ENCODE results near the gene KRT14. TPM values are rescaled to one million over a fixed set of nuclear protein-coding genes. Genes with fewer than 3 reads are reported as not detected.

The KRT14 gene
- total RNA-seq, result not detected
- under 1 TPM in 1 of 2 donors, not detected in 1; 0.30 TPM for polyA plus RNA-seq
- long read RNA-seq, donor 1, result 0 reads
- long read RNA-seq, donor 2, result 0 reads
- long read RNA-seq, donor 3, result 0 reads

DNA sequence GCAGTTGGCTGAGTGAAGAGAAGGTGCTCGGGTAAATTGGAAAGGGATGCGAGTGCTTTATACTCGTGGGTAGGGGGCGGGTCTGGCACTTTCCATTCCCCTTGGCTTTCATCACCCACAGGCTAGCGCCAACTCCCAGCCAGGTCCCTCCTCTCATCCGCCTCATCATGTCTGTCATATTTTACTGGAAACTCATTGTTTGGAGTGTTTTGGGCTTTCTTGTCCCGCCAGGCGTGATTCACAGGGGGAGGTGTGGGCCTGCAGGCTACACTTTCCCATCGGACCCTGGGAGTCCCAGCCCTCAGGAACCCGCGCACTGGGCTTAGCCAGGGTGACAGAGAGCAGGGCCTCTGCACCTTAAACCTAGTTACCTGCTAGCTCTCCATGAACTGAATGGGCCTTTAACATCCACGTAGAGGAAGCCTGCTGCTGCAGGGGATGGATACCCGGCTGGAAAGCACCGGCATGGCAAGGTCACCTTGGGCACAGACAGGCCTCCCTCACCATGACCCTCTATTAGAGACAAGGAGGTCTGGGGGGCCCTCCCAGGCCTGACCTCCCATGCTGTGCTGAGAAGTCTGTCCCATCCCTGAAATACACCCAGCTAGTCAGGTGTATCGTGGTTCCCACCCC, at the start of gene KRT14:
Gene KRT14 (minus strand): TSS at position 33 of the 633 bp plus-strand sequence. CDS start 61 bp downstream, outside the sequence.
- ATAC-seq, result no peak
- no peak within 1 kb of the TSS for H3K27ac ChIP-seq
- TF ChIP-seq, protein P1, sequence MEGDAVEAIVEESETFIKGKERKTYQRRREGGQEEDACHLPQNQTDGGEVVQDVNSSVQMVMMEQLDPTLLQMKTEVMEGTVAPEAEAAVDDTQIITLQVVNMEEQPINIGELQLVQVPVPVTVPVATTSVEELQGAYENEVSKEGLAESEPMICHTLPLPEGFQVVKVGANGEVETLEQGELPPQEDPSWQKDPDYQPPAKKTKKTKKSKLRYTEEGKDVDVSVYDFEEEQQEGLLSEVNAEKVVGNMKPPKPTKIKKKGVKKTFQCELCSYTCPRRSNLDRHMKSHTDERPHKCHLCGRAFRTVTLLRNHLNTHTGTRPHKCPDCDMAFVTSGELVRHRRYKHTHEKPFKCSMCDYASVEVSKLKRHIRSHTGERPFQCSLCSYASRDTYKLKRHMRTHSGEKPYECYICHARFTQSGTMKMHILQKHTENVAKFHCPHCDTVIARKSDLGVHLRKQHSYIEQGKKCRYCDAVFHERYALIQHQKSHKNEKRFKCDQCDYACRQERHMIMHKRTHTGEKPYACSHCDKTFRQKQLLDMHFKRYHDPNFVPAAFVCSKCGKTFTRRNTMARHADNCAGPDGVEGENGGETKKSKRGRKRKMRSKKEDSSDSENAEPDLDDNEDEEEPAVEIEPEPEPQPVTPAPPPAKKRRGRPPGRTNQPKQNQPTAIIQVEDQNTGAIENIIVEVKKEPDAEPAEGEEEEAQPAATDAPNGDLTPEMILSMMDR (IDR thresholded peaks at IDR 0.05), result no peak
- no peak for DNase-seq
- H3K27me3 ChIP-seq, result peaks cover 0 to 22% (median 0%) of the 10 kb centered on the region in 7 donors
- H3K4me3 ChIP-seq, result no peak within 1 kb of the TSS
- H3K36me3 ChIP-seq, result no peaks in the 10 kb centered on the region
- intact Hi-C loops (cut with DNase I), result loop anchor here in 2 of 10 donors (10.0 kb wide), 1 partner anchor 58 kb away; no protein-coding TSS in a partner anchor
- no peaks in the 10 kb centered on the region for H3K4me1 ChIP-seq
- no peaks in the 10 kb centered on the region for H3K9me3 ChIP-seq
- WGBS, 2 donors, result 84 to 86% methylated on average over 15 of the region's 15 CpGs

DNA sequence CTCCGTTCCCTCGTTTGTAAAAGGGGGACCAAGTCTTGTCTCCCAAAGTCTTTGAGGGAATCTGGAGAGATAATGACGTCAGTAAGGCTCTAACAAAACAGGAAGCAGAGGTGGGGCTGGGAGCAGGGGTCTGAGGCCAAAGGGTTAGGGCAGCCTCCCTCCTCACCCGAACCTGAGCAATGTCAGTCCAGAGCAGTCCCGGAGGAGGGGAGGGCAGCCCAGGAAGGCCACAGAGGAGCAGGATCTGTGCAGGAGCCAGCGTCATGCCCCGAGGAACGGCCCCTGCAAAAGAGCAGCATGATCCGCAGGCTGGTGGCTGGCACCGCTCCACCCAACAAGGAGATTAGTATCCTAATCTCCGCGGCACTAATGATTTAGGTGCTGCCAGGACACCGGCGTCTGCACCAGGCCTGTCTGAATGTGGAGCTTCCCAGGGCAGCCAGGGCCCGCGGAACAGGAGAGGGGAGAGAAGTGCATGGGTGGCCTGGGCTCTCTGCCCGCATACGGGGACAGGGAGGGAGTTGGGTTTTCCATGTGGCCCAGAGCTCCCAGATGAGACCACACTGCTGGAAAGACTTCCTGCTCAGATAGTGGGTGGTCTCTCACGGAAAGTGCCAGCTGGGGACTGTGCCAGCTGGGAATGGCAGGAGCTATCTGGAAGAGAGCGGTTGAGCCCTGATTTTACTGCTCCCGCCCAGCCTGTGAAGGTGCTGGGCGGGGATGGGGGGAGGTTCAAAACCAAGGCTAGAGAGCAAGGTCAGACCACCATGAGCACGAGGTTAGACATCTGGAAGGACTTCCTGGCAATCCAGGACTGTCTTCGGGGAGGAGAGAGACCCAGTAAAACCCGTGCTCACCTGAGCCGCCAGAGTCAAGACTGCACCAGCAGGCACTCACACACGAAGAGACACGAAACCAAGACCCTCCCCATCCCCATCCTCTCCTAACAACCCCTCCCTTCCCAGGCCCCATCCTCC, 48.7 kb upstream of the KRT14 start:
- DNase-seq (peak; percentile 41 to 48), ATAC-seq (peak; percentile 39 to 92 (median 66))
- Histone ChIP-seq H3K36me3 (no peaks in the 10 kb centered on the region), H3K27me3 (no peaks in the 10 kb centered on the region), H3K27ac (peak overlapping the region in 1 of 10 donors; percentile 12), H3K4me3 (peak overlapping the region in 2 of 10 donors; percentile 3 to 17), H3K9me3 (no peaks in the 10 kb centered on the region), H3K4me1 (peaks cover 3 to 17% (median 11%) of the 10 kb centered on the region in 9 donors)
- 32 to 34% methylated on average over 28 of the region's 28 CpGs for WGBS, 2 donors
- TF ChIP-seq, protein P1 (IDR thresholded peaks at IDR 0.05), result no peak
- intact Hi-C loops (cut with DNase I), result no loop called here

DNA sequence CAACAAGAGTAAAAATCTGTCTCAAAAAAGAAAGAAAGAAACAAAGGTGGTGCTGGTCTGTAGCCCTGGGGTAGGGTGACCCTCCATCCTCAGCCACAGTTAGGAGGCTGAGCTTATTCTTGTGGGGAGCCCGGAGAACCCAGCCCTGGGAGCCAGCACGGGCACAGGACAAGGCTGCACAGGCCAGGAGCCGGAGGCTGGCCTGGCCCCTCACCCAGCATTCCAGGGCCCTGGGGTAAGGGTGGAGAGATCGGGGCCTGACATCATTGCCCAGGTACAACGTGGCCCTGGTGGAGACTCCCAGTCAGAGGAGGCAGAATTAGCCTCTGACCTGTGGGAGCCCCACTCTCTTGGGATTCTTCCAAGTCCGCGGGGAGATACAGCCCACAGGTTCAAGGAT, 47.9 kb upstream of the KRT14 start:
- intact Hi-C loops (cut with DNase I), result no loop called here
- Histone ChIP-seq H3K4me3 (no peak overlapping the region), H3K9me3 (no peaks in the 10 kb centered on the region), H3K27me3 (no peaks in the 10 kb centered on the region), H3K4me1 (peaks cover 3 to 17% (median 11%) of the 10 kb centered on the region in 9 donors), H3K27ac (no peak overlapping the region), H3K36me3 (no peaks in the 10 kb centered on the region)
- DNase-seq, result no peak
- 56 to 63% methylated on average over 7 of the region's 7 CpGs for WGBS, 2 donors
- TF ChIP-seq, protein P1 (IDR thresholded peaks at IDR 0.05), result no peak
- peak in 2 of 8 donors; percentile 9 to 16 for ATAC-seq

DNA sequence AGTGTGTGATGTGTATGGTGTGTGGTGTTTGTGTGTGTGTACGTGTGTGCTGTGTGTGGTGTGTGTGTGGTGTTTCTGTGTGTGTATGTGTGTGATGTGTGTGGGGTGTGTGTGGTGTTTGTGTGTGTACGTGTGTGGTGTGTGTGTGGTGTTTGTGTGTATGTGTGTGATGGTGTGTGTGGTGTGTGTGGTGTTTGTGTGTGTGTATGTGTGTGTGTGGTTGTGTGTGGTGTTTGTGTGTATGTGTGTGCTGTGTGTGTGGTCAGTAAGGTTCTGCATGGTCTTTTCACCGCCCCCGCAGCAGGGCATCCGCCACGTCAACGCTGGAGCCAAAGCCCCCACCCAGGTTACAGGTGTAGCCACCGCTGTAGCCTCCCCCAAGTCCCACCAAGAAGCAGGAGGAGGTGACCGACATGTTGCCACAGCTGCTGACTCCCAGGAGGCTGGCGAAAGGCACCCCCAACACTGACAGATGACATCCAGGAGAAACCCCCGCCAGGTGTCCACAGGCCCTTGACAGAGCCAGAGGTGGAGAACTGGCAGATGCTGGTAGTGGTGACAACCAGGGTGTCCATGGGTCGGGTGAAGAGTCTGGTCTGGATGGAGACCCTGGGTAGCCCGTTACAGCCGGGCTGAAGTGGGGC, 47.0 kb upstream of the KRT14 start:
- TF ChIP-seq, protein P1 (IDR thresholded peaks at IDR 0.05), result no peak
- Histone ChIP-seq H3K36me3 (no peaks in the 10 kb centered on the region), H3K9me3 (no peaks in the 10 kb centered on the region), H3K27ac (no peak overlapping the region), H3K27me3 (no peaks in the 10 kb centered on the region), H3K4me1 (peaks cover 3 to 17% (median 11%) of the 10 kb centered on the region in 9 donors), H3K4me3 (no peak overlapping the region)
- ATAC-seq, result no peak
- DNase-seq, result no peak
- 91 to 94% methylated on average over 14 of the region's 14 CpGs for WGBS, 2 donors
- intact Hi-C loops (cut with DNase I), result no loop called here
